Muscle layer of duodenum (tissue), 2 donors: Measurements from ENCODE around the gene PRKAR1B.

ENCODE experiments used
- H3K27ac ChIP-seq: one replicate; pipeline ENCODE4 v1.7.0; 2013; ENCODE audit warnings: mild to moderate bottlenecking, low read length
- H3K27me3 ChIP-seq: one replicate; pipeline ENCODE4 v1.7.0; 2013; ENCODE audit warnings: low read depth, mild to moderate bottlenecking, control low read depth, low read length
- H3K36me3 ChIP-seq, 2 donors: one replicate each; pipeline ENCODE4 v1.7.0; 2013; ENCODE audit warnings: low read length in 2 of 2, control low read depth in 1 of 2, mild to moderate bottlenecking in 1 of 2; ENCODE audit not compliant: insufficient read depth in 2 of 2, control insufficient read depth in 1 of 2
- H3K4me1 ChIP-seq, 2 donors: one replicate each; pipeline ENCODE4 v1.7.0; 2013; ENCODE audit warnings: low read length in 2 of 2, mild to moderate bottlenecking in 2 of 2, control low read depth in 1 of 2, moderate library complexity in 1 of 2; ENCODE audit not compliant: insufficient read depth in 2 of 2, control insufficient read depth in 1 of 2
- H3K4me3 ChIP-seq, 2 donors: one replicate each; pipeline ENCODE4 v1.7.0; 2013; ENCODE audit warnings: low read length in 2 of 2, low read depth in 1 of 2, mild to moderate bottlenecking in 1 of 2
- H3K9me3 ChIP-seq, 2 donors: one replicate each; pipeline ENCODE4 v1.7.0; 2013; ENCODE audit warnings: low read length in 2 of 2, control low read depth in 1 of 2, mild to moderate bottlenecking in 1 of 2; ENCODE audit not compliant: control insufficient read depth in 1 of 2
- donor health status: healthy.

PRKAR1B gene

GRCh38 chr7:573933-574381, 153.1 kb downstream of the PRKAR1B start:
- Histone ChIP-seq H3K36me3 (peaks cover 0 to 17% of the 10 kb centered on the region in 2 donors), H3K4me1 (peaks cover 0 to 5% of the 10 kb centered on the region in 2 donors), H3K9me3 (no peaks in the 10 kb centered on the region), H3K27ac (no peak overlapping the region), H3K4me3 (no peak overlapping the region), H3K27me3 (no peaks in the 10 kb centered on the region)

- Histone ChIP-seq H3K27me3 (no peaks in the 10 kb centered on the region), H3K4me1 (peaks cover 0 to 9% of the 10 kb centered on the region in 2 donors), H3K9me3 (no peaks in the 10 kb centered on the region), H3K36me3 (peaks cover 0 to 16% of the 10 kb centered on the region in 2 donors), H3K27ac (no peak overlapping the region), H3K4me3 (no peak overlapping the region)
These were observed 153.7 kb downstream of the PRKAR1B start for GRCh38 chr7:573269-573932.

- no peaks in the 10 kb centered on the region for H3K9me3 ChIP-seq
- no peak overlapping the region for H3K27ac ChIP-seq
- H3K4me1 ChIP-seq: peaks cover 0 to 13% of the 10 kb centered on the region in 2 donors
- no peaks in the 10 kb centered on the region for H3K27me3 ChIP-seq
- H3K4me3 ChIP-seq: no peak overlapping the region
- peaks cover 0 to 8% of the 10 kb centered on the region in 2 donors for H3K36me3 ChIP-seq
These were observed 154.4 kb downstream of the PRKAR1B start for GRCh38 chr7:572416-573268.

- Histone ChIP-seq H3K4me1 (peaks cover 0 to 13% of the 10 kb centered on the region in 2 donors), H3K27ac (no peak overlapping the region), H3K4me3 (no peak overlapping the region), H3K36me3 (peaks cover 0 to under 1% of the 10 kb centered on the region in 2 donors), H3K27me3 (no peaks in the 10 kb centered on the region), H3K9me3 (no peaks in the 10 kb centered on the region)
These were observed 155.2 kb downstream of the PRKAR1B start for GRCh38 chr7:571718-572415.

- Histone ChIP-seq H3K27me3 (no peaks in the 10 kb centered on the region), H3K4me3 (no peak overlapping the region), H3K27ac (no peak overlapping the region)
These were observed 155.9 kb downstream of the PRKAR1B start for GRCh38 chr7:571096-571717.

GRCh38 chr7:570801-571070, 156.3 kb downstream of the PRKAR1B start:
- no peak overlapping the region for H3K27ac ChIP-seq
- no peaks in the 10 kb centered on the region for H3K9me3 ChIP-seq
- no peaks in the 10 kb centered on the region for H3K36me3 ChIP-seq
- H3K4me1 ChIP-seq: peaks cover 0 to 13% of the 10 kb centered on the region in 2 donors
- no peak overlapping the region for H3K4me3 ChIP-seq
- H3K27me3 ChIP-seq: no peaks in the 10 kb centered on the region

More at GRCh38 chr7:571096-571717, 155.9 kb downstream of the PRKAR1B start:
- no peaks in the 10 kb centered on the region for H3K9me3 ChIP-seq
- H3K4me1 ChIP-seq: peaks cover 0 to 13% of the 10 kb centered on the region in 2 donors
- H3K36me3 ChIP-seq: no peaks in the 10 kb centered on the region

GRCh38 chr7:569996-570800, 156.9 kb downstream of the PRKAR1B start:
- Histone ChIP-seq H3K27ac (no peak overlapping the region), H3K9me3 (no peaks in the 10 kb centered on the region), H3K27me3 (no peaks in the 10 kb centered on the region), H3K4me1 (peaks cover 0 to 13% of the 10 kb centered on the region in 2 donors), H3K36me3 (no peaks in the 10 kb centered on the region), H3K4me3 (no peak overlapping the region)

- Histone ChIP-seq H3K27me3 (no peaks in the 10 kb centered on the region), H3K4me3 (no peak overlapping the region), H3K36me3 (no peaks in the 10 kb centered on the region), H3K27ac (no peak overlapping the region), H3K9me3 (no peaks in the 10 kb centered on the region), H3K4me1 (peaks cover 0 to 8% of the 10 kb centered on the region in 2 donors)
These were observed 157.8 kb downstream of the PRKAR1B start for GRCh38 chr7:569071-569855.

- Histone ChIP-seq H3K9me3 (no peaks in the 10 kb centered on the region), H3K27ac (no peak overlapping the region), H3K27me3 (no peaks in the 10 kb centered on the region), H3K4me3 (peak overlapping the region in 1 of 2 donors; percentile 3), H3K4me1 (peaks cover 0 to 8% of the 10 kb centered on the region in 2 donors), H3K36me3 (no peaks in the 10 kb centered on the region)
These were observed 158.8 kb downstream of the PRKAR1B start for GRCh38 chr7:568031-568951.
